K562 (cell line): ENCODE data around the gene HOXB3. TPM values are rescaled to one million over a fixed set of nuclear protein-coding genes. Genes with fewer than 3 reads are reported as not detected.
A peak's percentile ranks its signal among the peaks of the same experiment; 100 is the strongest.

Experiments
- ATAC-seq: fragments of 200-7000 bp; cut with Tn5 transposase; 3 replicates; pipeline ENCODE4 v1.9.1; 2020; ENCODE audit warnings: moderate library complexity
- BruUV-seq: library from RNA; stranded (reverse); fragments of 400-500 nt; replicated peaks from 2 replicates; lab custom pipeline; 2021; lab: Mats Ljungman, UMichigan
- CTCF ChIA-PET: fragments of 300-600 bp; formaldehyde crosslinking; extraction: SDS; loops from one replicate; lab custom pipeline; 2021; ENCODE audit warnings: low intra/inter-chr PET ratio; lab: Yijun Ruan, JAX
- POLR2A ChIA-PET: fragments of 300-600, 350-650 bp; sonication (Branson Sonifier 250); formaldehyde crosslinking; extraction: SDS; loops from one replicate; lab custom pipeline; 2021; ENCODE audit warnings: antibody characterized with exemption, inconsistent platforms; lab: Yijun Ruan, JAX
- DNase-seq, 4 experiments: peaks; one replicate each; pipeline versions ENCODE4 v3.0.0 to v3.0.0-alpha.2; 2011 to 2018; ENCODE audit warnings: low spot score in 3 of 4, mixed read lengths in 3 of 4; ENCODE audit errors: extremely low read depth in 1 of 4
- FAIRE-seq: peaks from 2 replicates; lab custom pipeline; 2011; peaks lifted over from hg19 to GRCh38; lab: Jason Lieb, UNC
- H2AFZ ChIP-seq: 2 replicates; pipeline ENCODE4 v1.6.0; 2011; ENCODE audit warnings: low read depth, low read length, control low read depth, inconsistent platforms
- H3K27ac ChIP-seq: fragments of 200-600 bp; 3 replicates; pipeline ENCODE4 v1.8.0; 2011; ENCODE audit warnings: low read depth, mild to moderate bottlenecking, control low read depth, inconsistent platforms, low read length, moderate library complexity, mixed read lengths; ENCODE audit errors: extremely low read depth
- H3K27me3 ChIP-seq, 2 experiments: fragments of 300-600 bp in 1 of 2; 2 replicates in 1 of 2; 3 replicates in 1 of 2; pipeline versions ENCODE4 v1.6.0 to v1.8.0; 2011; ENCODE audit warnings: inconsistent platforms in 2 of 2, low read length in 2 of 2, mild to moderate bottlenecking in 1 of 2, mixed read lengths in 1 of 2, moderate library complexity in 1 of 2; ENCODE audit not compliant: control insufficient read depth in 2 of 2, insufficient read depth in 2 of 2
- H3K36me3 ChIP-seq: fragments of 300-600 bp; 3 replicates; pipeline ENCODE4 v1.8.0; 2011; ENCODE audit warnings: mild to moderate bottlenecking, low read length, inconsistent platforms; ENCODE audit not compliant: control insufficient read depth, insufficient read depth
- H3K4me1 ChIP-seq, 2 experiments: fragments of 200-600 bp in 1 of 2; replicated peaks in 1 of 2; 2 replicates in 1 of 2; 3 replicates in 1 of 2; pipeline versions ENCODE4 v1.5.1 to v1.8.0; 2011; ENCODE audit warnings: inconsistent platforms in 2 of 2, low read length in 2 of 2, mild to moderate bottlenecking in 1 of 2, mixed read lengths in 1 of 2, moderate library complexity in 1 of 2; ENCODE audit not compliant: control insufficient read depth in 2 of 2, insufficient read depth in 2 of 2
- H3K4me2 ChIP-seq: 2 replicates; pipeline ENCODE4 v1.6.1; 2011; ENCODE audit warnings: low read length, control low read depth, inconsistent platforms, mixed read lengths; ENCODE audit not compliant: insufficient read depth
- H3K4me3 ChIP-seq: fragments of 200-600 bp; sonication (generic), shearing (Covaris generic); 2 replicates; pipeline ENCODE4 v1.5.1; 2016; ENCODE audit warnings: control low read depth, inconsistent platforms
- H3K79me2 ChIP-seq: fragments of 200-600 bp; 3 replicates; pipeline ENCODE4 v1.8.0; 2011; ENCODE audit warnings: low read length, inconsistent platforms; ENCODE audit not compliant: control insufficient read depth, insufficient read depth
- H3K9ac ChIP-seq, 2 experiments: 2 replicates each; pipeline versions ENCODE4 v1.6.0 to v1.6.1; 2011; ENCODE audit warnings: low read depth in 2 of 2, low read length in 2 of 2, control low read depth in 1 of 2, inconsistent platforms in 1 of 2, mild to moderate bottlenecking in 1 of 2, mixed read lengths in 1 of 2; ENCODE audit not compliant: insufficient read depth in 1 of 2
- H3K9me1 ChIP-seq: one replicate; pipeline ENCODE4 v1.6.0; 2011; ENCODE audit warnings: inconsistent platforms, mild to moderate bottlenecking, low read length, moderate library complexity; ENCODE audit not compliant: control insufficient read depth, insufficient read depth
- H3K9me3 ChIP-seq: replicated peaks from 2 replicates; pipeline ENCODE4 v1.5.1; 2011; ENCODE audit warnings: low read depth, low read length, inconsistent platforms; ENCODE audit not compliant: control insufficient read depth, insufficient read depth
- H4K20me1 ChIP-seq: replicated peaks from 2 replicates; pipeline ENCODE4 v1.6.1; 2011; ENCODE audit warnings: low read length, inconsistent platforms, mixed read lengths; ENCODE audit not compliant: control insufficient read depth, insufficient read depth
- CAMTA2 ChIP-seq: fragments of 250-450 bp; sonication (Bioruptor Pico); conservative IDR thresholded peaks from 2 replicates; pipeline ENCODE4 v1.5.1; 2022
- CBX2 ChIP-seq: fragments of 200-600 bp; sonication (generic); IDR thresholded peaks from one replicate; pipeline ENCODE4 v1.6.1; 2012; ENCODE audit warnings: mild to moderate bottlenecking, low read length, inconsistent platforms; ENCODE audit not compliant: insufficient read depth, poor library complexity, severe bottlenecking
- GABPA ChIP-seq: fragments of 200-800 bp; sonication (Bioruptor generic); conservative IDR thresholded peaks from 2 replicates; pipeline ENCODE4 v1.6.1; 2016; ENCODE audit warnings: low read depth, missing genetic modification characterization, missing compliant biosample characterization
- PHB ChIP-seq: fragments of 250-450 bp; sonication (Bioruptor Pico); IDR thresholded peaks from 2 replicates; pipeline ENCODE4 v1.5.0; 2021
- STAT5B ChIP-seq: fragments of 250-450 bp; sonication (Bioruptor Pico); IDR thresholded peaks from 2 replicates; pipeline ENCODE4 v1.8.0; 2021; ENCODE audit warnings: mild to moderate bottlenecking, inconsistent platforms
- THAP7 ChIP-seq: fragments of 250-450 bp; sonication (Bioruptor Pico); IDR thresholded peaks from 2 replicates; pipeline ENCODE4 v1.5.0; 2021
- ZNF316 ChIP-seq: fragments of 450-650 bp; IDR thresholded peaks from 2 replicates; pipeline ENCODE4 v1.6.1; 2016
- WGBS: fragments of 100-300 bp; shearing (Covaris generic); methylation state at CpG from one replicate; pipeline ENCODE4 v1.1.6; 2016; ENCODE audit warnings: low coverage, mixed read lengths; ENCODE audit not compliant: insufficient coverage; ENCODE audit errors: missing lambda C conversion rate; 5-methylcytosine and 5-hydroxymethylcytosine counted together
- in situ Hi-C: fragments of 300-500 bp; cut with MboI; formaldehyde crosslinking; loops from 4 replicates; pipeline ENCODE4 v1.15.0; 2018; ENCODE audit warnings: inconsistent platforms, mixed read lengths
- intact Hi-C: fragments of 100-400 bp; cut with micrococcal nuclease; formaldehyde crosslinking; loops from 2 replicates; pipeline ENCODE4 v1.14.2; 2022
- polyA plus RNA-seq, 8 experiments: library from polyadenylated mRNA; depleted of rRNA in 4 of 8; stranded (reverse) in 5 of 8; unstranded in 3 of 8; fragments of >200 nt; fragmentation: Nextera tagmentation in 2 of 8; fragmentation: Illumina TruSeq in 1 of 8; extraction: Ambion mirVana in 2 of 8; extraction: Trizol in 1 of 8; gene quantifications; 2 replicates each; pipeline versions ENCODE4 v1.2.1 to v1.2.3, GENCODE V29; 2011 to 2014; ENCODE audit warnings: inconsistent platforms in 1 of 8, missing spikeins in 1 of 8
- total RNA-seq, 7 experiments: library from RNA; depleted of rRNA in 6 of 7; stranded (reverse); fragments of >200 nt in 6 of 7; fragmentation: Illumina TruSeq in 2 of 7; extraction: Trizol in 2 of 7; gene quantifications; 2 replicates each; pipeline versions ENCODE4 v1.2.1 to v1.2.3, GENCODE V29; 2011 to 2021; ENCODE audit warnings: low replicate concordance in 1 of 7

The HOXB3 gene
- total and polyA plus RNA-seq, 9 of the 15 experiments (the other 6 are each of a cell fraction or from before 2014, with no cell fraction given): 2.4 to 41.3 (median 20.2) TPM

GRCh38 chr17:48579471-48579759, 10.6 kb downstream of the HOXB3 start:
- peak; percentile 36 for TF ChIP-seq GABPA (tag)
- TF ChIP-seq ZNF316: no peak
- TF ChIP-seq THAP7 (CRISPR knock-in tag): no peak
- TF ChIP-seq PHB (CRISPR knock-in tag): no peak
- TF ChIP-seq CBX2: no peak
- TF ChIP-seq STAT5B (CRISPR knock-in tag): no peak
- TF ChIP-seq CAMTA2 (CRISPR knock-in tag): no peak
- peak overlapping the region; percentile 95 to 97; a peak in 3 of 4 replicates for H3K9ac ChIP-seq
- H2AFZ ChIP-seq: peak overlapping the region; percentile 61; the same call in 1 of the 2 replicates
- WGBS: 3% methylated on average over 6 of the region's 7 CpGs
- peaks cover 38 to 51% of the 10 kb centered on the region in 2 experiments for H3K4me1 ChIP-seq
- peak overlapping the region; percentile 93 for H3K4me2 ChIP-seq
- peak overlapping the region; percentile 95 for H3K27ac ChIP-seq
- H3K9me3 ChIP-seq: no peaks in the 10 kb centered on the region
- H3K36me3 ChIP-seq: peaks cover 21% of the 10 kb centered on the region; the same call in 2 of the 3 replicates
- in situ Hi-C loops (no loop called here), intact Hi-C loops (loop anchor here (1.0 kb wide), 1 partner anchor 32 kb away; no protein-coding TSS in a partner anchor)
- DNase-seq (peak in 1 of 4 experiments; percentile 31), ATAC-seq (no peak), FAIRE-seq (no peak)
- H3K27me3 ChIP-seq: no peaks in the 10 kb centered on the region
- peak overlapping the region; percentile 71 for H3K4me3 ChIP-seq
- H4K20me1 ChIP-seq: no peaks in the 10 kb centered on the region
- BruUV-seq: no TSS peak
- H3K9me1 ChIP-seq: no peaks in the 10 kb centered on the region
- ChIA-PET CTCF (interaction anchor here (0.7 kb wide), 1 partner anchor 240 kb away, joined by 4 read pairs; no protein-coding TSS in a partner anchor), POLR2A (interaction anchor here (0.7 to 1.0 kb wide), 7 partner anchors 9 to 275 kb away, joined by 3 to 5 read pairs (median 4); no protein-coding TSS in a partner anchor)
- H3K79me2 ChIP-seq: peaks cover 97% of the 10 kb centered on the region
